AG04449 (cell line): ENCODE results near the gene CAB39L.

Experiments used
- CTCF ChIA-PET: fragments of 350-600 bp; formaldehyde crosslinking; extraction: SDS; loops from one replicate; lab custom pipeline; 2021; ENCODE audit warnings: antibody characterized with exemption; lab: Yijun Ruan, JAX
- POLR2A ChIA-PET: fragments of 400-600, 350-600 bp; formaldehyde crosslinking; extraction: SDS; loops from one replicate; lab custom pipeline; 2020; ENCODE audit warnings: antibody characterized with exemption, inconsistent platforms; lab: Yijun Ruan, JAX
- DNase-seq: peaks from one replicate; pipeline ENCODE4 v3.0.0-alpha.2; 2010; ENCODE audit warnings: low read depth, low spot score
- H3K4me3 ChIP-seq: 2 replicates; pipeline ENCODE4 v1.5.1; 2011; ENCODE audit warnings: low read depth, mild to moderate bottlenecking, control low read depth, low read length
- TF ChIP-seq, protein P1 (sequence below): IDR thresholded peaks from one replicate; pipeline ENCODE4 v1.5.1; 2011; ENCODE audit warnings: mild to moderate bottlenecking, moderate library complexity, low read length, control low read depth, inconsistent platforms; ENCODE audit not compliant: insufficient read depth; ENCODE audit errors: missing control alignments

CAB39L gene

DNA sequence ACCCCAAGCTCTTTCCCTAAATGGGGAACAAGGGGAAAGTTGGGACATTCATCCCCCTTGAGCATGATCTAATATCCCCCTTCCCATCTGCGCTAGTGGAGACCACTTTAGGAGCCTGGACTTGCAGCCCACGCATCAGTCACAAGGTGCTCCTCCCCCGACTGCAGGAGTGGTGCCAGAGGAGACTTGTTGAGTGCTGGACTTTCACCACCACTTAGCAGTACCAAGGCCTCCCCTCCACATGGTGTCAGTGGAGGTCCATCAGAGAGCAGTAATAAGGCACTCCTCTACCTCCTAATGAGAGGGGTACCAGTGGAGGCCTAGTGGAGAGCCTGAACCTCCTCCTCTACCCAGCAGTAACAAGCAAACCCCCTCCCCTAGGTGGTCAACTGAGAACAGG, 22.5 kb downstream of the CAB39L start:
- DNase-seq, result no peak
- POLR2A ChIA-PET, result no interaction called here
- H3K4me3 ChIP-seq, result no peak overlapping the region
- TF ChIP-seq, protein P1, sequence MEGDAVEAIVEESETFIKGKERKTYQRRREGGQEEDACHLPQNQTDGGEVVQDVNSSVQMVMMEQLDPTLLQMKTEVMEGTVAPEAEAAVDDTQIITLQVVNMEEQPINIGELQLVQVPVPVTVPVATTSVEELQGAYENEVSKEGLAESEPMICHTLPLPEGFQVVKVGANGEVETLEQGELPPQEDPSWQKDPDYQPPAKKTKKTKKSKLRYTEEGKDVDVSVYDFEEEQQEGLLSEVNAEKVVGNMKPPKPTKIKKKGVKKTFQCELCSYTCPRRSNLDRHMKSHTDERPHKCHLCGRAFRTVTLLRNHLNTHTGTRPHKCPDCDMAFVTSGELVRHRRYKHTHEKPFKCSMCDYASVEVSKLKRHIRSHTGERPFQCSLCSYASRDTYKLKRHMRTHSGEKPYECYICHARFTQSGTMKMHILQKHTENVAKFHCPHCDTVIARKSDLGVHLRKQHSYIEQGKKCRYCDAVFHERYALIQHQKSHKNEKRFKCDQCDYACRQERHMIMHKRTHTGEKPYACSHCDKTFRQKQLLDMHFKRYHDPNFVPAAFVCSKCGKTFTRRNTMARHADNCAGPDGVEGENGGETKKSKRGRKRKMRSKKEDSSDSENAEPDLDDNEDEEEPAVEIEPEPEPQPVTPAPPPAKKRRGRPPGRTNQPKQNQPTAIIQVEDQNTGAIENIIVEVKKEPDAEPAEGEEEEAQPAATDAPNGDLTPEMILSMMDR, result no peak
- CTCF ChIA-PET, result no interaction called here

- DNase-seq, result no peak
- no peak overlapping the region for H3K4me3 ChIP-seq
- POLR2A ChIA-PET, result interaction anchor here (0.8 kb wide), 1 partner anchor 105 kb away, joined by 3 read pairs; no protein-coding TSS in a partner anchor
- CTCF ChIA-PET, result interaction anchor here (1.3 kb wide), 1 partner anchor 119 kb away, joined by 6 read pairs; no protein-coding TSS in a partner anchor
- TF ChIP-seq, protein P1, result no peak
Measured at GRCh38 chr13:49419276-49419675, 24.6 kb downstream of the CAB39L start.

- ChIA-PET CTCF (interaction anchor here (0.7 kb wide), 1 partner anchor 11 kb away, joined by 3 read pairs; no protein-coding TSS in a partner anchor), POLR2A (no interaction called here)
- H3K4me3 ChIP-seq, result no peak overlapping the region
- TF ChIP-seq, protein P1, result no peak
- DNase-seq, result no peak
Measured at GRCh38 chr13:49418206-49418605, 25.7 kb downstream of the CAB39L start.

DNA sequence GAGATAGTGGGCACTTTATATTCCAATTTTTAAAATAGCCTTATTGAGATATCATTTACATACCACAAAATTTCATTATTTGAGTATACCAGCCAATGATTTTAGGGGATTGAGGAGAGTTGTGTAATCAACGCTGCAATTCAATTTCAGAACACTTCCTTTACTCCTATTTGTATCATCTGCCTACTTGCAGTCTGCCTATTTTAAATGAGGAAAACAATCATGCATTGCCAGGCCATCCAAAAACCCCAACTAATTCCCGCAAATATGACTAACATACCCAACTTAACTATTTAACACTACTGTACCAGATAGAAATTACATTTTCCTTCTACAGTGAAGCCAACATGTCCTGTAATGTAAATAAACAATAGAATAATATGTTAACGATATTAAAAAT, 26.7 kb downstream of the CAB39L start:
- TF ChIP-seq, protein P1, result no peak
- no peak overlapping the region for H3K4me3 ChIP-seq
- POLR2A ChIA-PET, result no interaction called here
- DNase-seq, result no peak
- CTCF ChIA-PET, result no interaction called here

GRCh38 chr13:49412749-49413148, 31.1 kb downstream of the CAB39L start:
- H3K4me3 ChIP-seq, result no peak overlapping the region
- TF ChIP-seq, protein P1, result no peak
- ChIA-PET POLR2A (no interaction called here), CTCF (no interaction called here)
- DNase-seq, result no peak

- CTCF ChIA-PET, result interaction anchor here (1.0 kb wide), 1 partner anchor 26 kb away, joined by 4 read pairs; no protein-coding TSS in a partner anchor
Measured at GRCh38 chr13:49411353-49411752, 32.5 kb downstream of the CAB39L start.

More at GRCh38 chr13:49411353-49411752, 32.5 kb downstream of the CAB39L start:
- TF ChIP-seq, protein P1, result no peak
- POLR2A ChIA-PET, result no interaction called here
- H3K4me3 ChIP-seq, result no peak overlapping the region
- DNase-seq, result no peak
